ENCODE measurements around the gene RFTN1. TPM values are rescaled to one million over a fixed set of nuclear protein-coding genes. Genes with fewer than 3 reads are reported as not detected.
A peak's percentile ranks its signal among the peaks of the same experiment; 100 is the strongest.

The RFTN1 gene
- total RNA-seq, 6 experiments from 2014 or later = 15.1 to 36.0 (median 19.8) TPM

GRCh38 chr3:16270855-16271254 is 242.6 kb downstream of the RFTN1 start:
- 97% methylated on average over 7 of the region's 10 CpGs for WGBS (ENCODE audit: insufficient coverage, low coverage, low lambda C conversion rate, missing lambda C conversion rate)
- no peak for TF ChIP-seq CTCF (IDR thresholded peaks at IDR 0.05)
- no peak for TF ChIP-seq POLR2A (IDR thresholded peaks at IDR 0.05)
- H3K27ac ChIP-seq = no peak overlapping the region
- DNase-seq (no peak), ATAC-seq (no peak)
- H3K36me3 ChIP-seq = peaks cover 0 to 47% (median 10%) of the 10 kb centered on the region in 4 donors
- H3K4me1 ChIP-seq = peaks cover 0 to 24% (median 5%) of the 10 kb centered on the region in 4 donors
- no peaks in the 10 kb centered on the region for H3K27me3 ChIP-seq
- no peaks in the 10 kb centered on the region for H3K9me3 ChIP-seq
- intact Hi-C loops (cut with DNase I) = no loop called here
- no peak overlapping the region for H3K4me3 ChIP-seq

- H3K27me3 ChIP-seq = no peaks in the 10 kb centered on the region
- no peak for DNase-seq
- peaks cover 0 to 18% (median 7%) of the 10 kb centered on the region in 4 donors for H3K36me3 ChIP-seq
- ATAC-seq = no peak
- H3K9me3 ChIP-seq = no peaks in the 10 kb centered on the region
- TF ChIP-seq POLR2A (IDR thresholded peaks at IDR 0.05) (no peak), CTCF (IDR thresholded peaks at IDR 0.05) (no peak)
- H3K27ac ChIP-seq = peak overlapping the region in 2 of 3 donors; percentile 93 to 96
- intact Hi-C loops (cut with DNase I) = no loop called here
- WGBS (ENCODE audit: insufficient coverage, low coverage, low lambda C conversion rate, missing lambda C conversion rate) = 34% methylated on average over 3 of the region's 3 CpGs
- peaks cover 0 to 39% (median 5%) of the 10 kb centered on the region in 4 donors for H3K4me1 ChIP-seq
- peak overlapping the region in 2 of 3 donors; percentile 70 to 91 for H3K4me3 ChIP-seq
Measured at GRCh38 chr3:16266714-16267113, 246.8 kb downstream of the RFTN1 start.

Other genes with a start within 250 kb of the RFTN1 start
- gene DPH3, start 248.8 kb downstream of the RFTN1 start, total RNA-seq = 10 to 100 TPM in 5 of 6 experiments, 1 to 10 TPM in 1; 9.7 to 15.0 (median 12.9) TPM
- gene OXNAD1, start 248.5 kb downstream of the RFTN1 start, total RNA-seq = 10 to 100 TPM in 5 of 6 experiments, 1 to 10 TPM in 1; 8.1 to 27.2 (median 16.2) TPM
- gene DAZL, start 91.7 kb upstream of the RFTN1 start, total RNA-seq = not detected